Upper lobe of left lung (tissue), 6 donors: ENCODE measurements around the gene ARMCX5. TPM values are rescaled to one million over a fixed set of nuclear protein-coding genes. Genes with fewer than 3 reads are reported as not detected.

Experiments
- ATAC-seq, 2 donors: fragments of 200-7000 bp; cut with Tn5 transposase; one replicate each; pipeline ENCODE4 v1.9.1; 2022; ENCODE audit warnings: mild to moderate bottlenecking in 2 of 2, moderate library complexity in 2 of 2; ENCODE audit not compliant: low FRiP score in 2 of 2
- DNase-seq, 2 donors: peaks; one replicate each; pipeline ENCODE4 v3.0.0-alpha.2; 2019 to 2020
- H3K27ac ChIP-seq, 4 donors: fragments of 200-600 bp; sonication (generic); one replicate each; pipeline ENCODE4 v1.5.1; 2016 to 2019
- H3K27me3 ChIP-seq, 4 donors: fragments of 200-600 bp; sonication (generic); one replicate each; pipeline ENCODE4 v1.5.1; 2017 to 2019
- H3K36me3 ChIP-seq, 4 donors: fragments of 200-600 bp; sonication (generic); one replicate each; pipeline ENCODE4 v1.5.1; 2016 to 2019
- H3K4me1 ChIP-seq, 4 donors: fragments of 200-600 bp; sonication (generic); one replicate each; pipeline ENCODE4 v1.5.1; 2018 to 2019
- H3K4me3 ChIP-seq, 4 donors: fragments of 200-600 bp; sonication (generic); one replicate each; pipeline ENCODE4 v1.5.1; 2017 to 2019; ENCODE audit warnings: mild to moderate bottlenecking in 2 of 4, moderate library complexity in 1 of 4
- H3K9me3 ChIP-seq, 4 donors: fragments of 200-600 bp; sonication (generic); one replicate each; pipeline ENCODE4 v1.5.1; 2018 to 2019
- CTCF ChIP-seq, 6 experiments: fragments of 450-650 bp in 4 of 6; fragments of 200-600 bp in 2 of 6; sonication (generic) in 2 of 6; IDR thresholded peaks; one replicate each; pipeline ENCODE4 v1.5.1; 2016 to 2019; ENCODE audit warnings: antibody characterized with exemption in 6 of 6
- EP300 ChIP-seq, 4 donors: sonication (generic); formaldehyde crosslinking; IDR thresholded peaks; one replicate each; pipeline ENCODE4 v1.5.1; 2017; ENCODE audit warnings: antibody characterized with exemption in 4 of 4, control low read depth in 2 of 4
- POLR2A ChIP-seq, 4 donors: fragments of 450-650 bp; IDR thresholded peaks; one replicate each; pipeline ENCODE4 v1.5.1; 2016 to 2017; ENCODE audit warnings: antibody characterized with exemption in 4 of 4, mild to moderate bottlenecking in 2 of 4
- POLR2AphosphoS5 ChIP-seq, 2 donors: sonication (generic); formaldehyde crosslinking; IDR thresholded peaks; one replicate each; pipeline ENCODE4 v1.5.1; 2017; ENCODE audit warnings: antibody characterized with exemption in 2 of 2
- WGBS, 2 donors: methylation state at CpG; one replicate each; pipeline ENCODE4 v1.1.5; 2017 to 2018; 5-methylcytosine and 5-hydroxymethylcytosine counted together
- total RNA-seq, 6 donors: library from RNA; depleted of rRNA in 4 of 6; stranded (reverse); fragments of >200 nt in 4 of 6; gene quantifications; one replicate each; pipeline versions ENCODE4 v1.1.0 to v1.2.1, GENCODE V29; 2016 to 2021
- donor health status: DM: no; HTN: no; CAD: no; lungs with moderate emphysema.
- donor health status: DM: no; HTN: yes; CAD: no; lungs with severe emphysema.

ARMCX5 gene
- total RNA-seq, 6 donors from 2014 or later = 5.1 to 16.8 (median 12.3) TPM

- no peaks in the 10 kb centered on the region for H3K9me3 ChIP-seq
- peaks cover 0 to 4% (median 0%) of the 10 kb centered on the region in 4 donors for H3K4me1 ChIP-seq
- peak overlapping the region in 3 of 4 donors; percentile 47 to 62 (median 59) for H3K4me3 ChIP-seq
- DNase-seq (no peak), ATAC-seq (peak; percentile 16 to 34)
- TF ChIP-seq POLR2A (IDR thresholded peaks at IDR 0.05) (no peak), EP300 (IDR thresholded peaks at IDR 0.05) (no peak), POLR2AphosphoS5 (IDR thresholded peaks at IDR 0.05) (no peak), CTCF (IDR thresholded peaks at IDR 0.05) (no peak)
- H3K27ac ChIP-seq = peak overlapping the region; percentile 75 to 79 (median 76)
- 5 to 30% methylated on average over 6 of the region's 6 CpGs for WGBS, 2 donors
- no peaks in the 10 kb centered on the region for H3K27me3 ChIP-seq
- no peaks in the 10 kb centered on the region for H3K36me3 ChIP-seq
Observed at GRCh38 chrX:102599951-102600579, 750 bp downstream of the ARMCX5 start.

- no peak for ATAC-seq
- H3K36me3 ChIP-seq = no peaks in the 10 kb centered on the region
- 90% methylated on average over 1 of the region's 1 CpG; no CpG with 5 or more reads in 1 of the 2 donors for WGBS, 2 donors
- H3K27ac ChIP-seq = no peak overlapping the region
- no peaks in the 10 kb centered on the region for H3K27me3 ChIP-seq
- DNase-seq = no peak
- TF ChIP-seq EP300 (IDR thresholded peaks at IDR 0.05) = no peak
- no peak for TF ChIP-seq POLR2A (IDR thresholded peaks at IDR 0.05)
- TF ChIP-seq CTCF (IDR thresholded peaks at IDR 0.05) = no peak
- TF ChIP-seq POLR2AphosphoS5 (IDR thresholded peaks at IDR 0.05) = no peak
- no peaks in the 10 kb centered on the region for H3K4me1 ChIP-seq
- no peaks in the 10 kb centered on the region for H3K9me3 ChIP-seq
- no peak overlapping the region for H3K4me3 ChIP-seq
Observed at GRCh38 chrX:102604327-102604726, 5.0 kb downstream of the ARMCX5 start.

- Histone ChIP-seq H3K27ac (no peak overlapping the region), H3K4me3 (no peak overlapping the region), H3K36me3 (no peaks in the 10 kb centered on the region), H3K4me1 (no peaks in the 10 kb centered on the region), H3K27me3 (no peaks in the 10 kb centered on the region), H3K9me3 (no peaks in the 10 kb centered on the region)
- no peak for ATAC-seq
- WGBS, 2 donors = 79 to 94% methylated on average over 1 of the region's 1 CpG
- no peak for DNase-seq
- TF ChIP-seq EP300 (IDR thresholded peaks at IDR 0.05) = no peak
- TF ChIP-seq POLR2AphosphoS5 (IDR thresholded peaks at IDR 0.05) = no peak
- TF ChIP-seq POLR2A (IDR thresholded peaks at IDR 0.05) = no peak
- TF ChIP-seq CTCF (IDR thresholded peaks at IDR 0.05) = no peak
Observed at GRCh38 chrX:102606115-102606514, 6.8 kb downstream of the ARMCX5 start.

GRCh38 chrX:102610905-102611304 lies 11.6 kb downstream of the ARMCX5 start:
- H3K4me3 ChIP-seq = no peak overlapping the region
- no peak for ATAC-seq
- no peak for DNase-seq
- H3K27me3 ChIP-seq = no peaks in the 10 kb centered on the region
- TF ChIP-seq EP300 (IDR thresholded peaks at IDR 0.05) (no peak), POLR2A (IDR thresholded peaks at IDR 0.05) (no peak), POLR2AphosphoS5 (IDR thresholded peaks at IDR 0.05) (no peak), CTCF (IDR thresholded peaks at IDR 0.05) (no peak)
- no peaks in the 10 kb centered on the region for H3K4me1 ChIP-seq
- no peak overlapping the region for H3K27ac ChIP-seq
- no peaks in the 10 kb centered on the region for H3K9me3 ChIP-seq
- 68 to 100% methylated on average over 3 to 4 of the region's 4 CpGs for WGBS, 2 donors
- H3K36me3 ChIP-seq = no peaks in the 10 kb centered on the region

- Histone ChIP-seq H3K4me1 (no peaks in the 10 kb centered on the region), H3K36me3 (no peaks in the 10 kb centered on the region), H3K27me3 (no peaks in the 10 kb centered on the region), H3K27ac (no peak overlapping the region), H3K4me3 (no peak overlapping the region), H3K9me3 (peaks cover 0 to 18% (median 3%) of the 10 kb centered on the region in 4 donors)
- TF ChIP-seq EP300 (IDR thresholded peaks at IDR 0.05) (no peak), POLR2A (IDR thresholded peaks at IDR 0.05) (no peak), POLR2AphosphoS5 (IDR thresholded peaks at IDR 0.05) (no peak), CTCF (IDR thresholded peaks at IDR 0.05) (no peak)
- DNase-seq (no peak), ATAC-seq (no peak)
- 80 to 84% methylated on average over 1 to 6 of the region's 6 CpGs for WGBS, 2 donors
Observed at GRCh38 chrX:102624105-102624504, 24.8 kb downstream of the ARMCX5 start.
